Measurements from ENCODE around the gene TRIM40. TPM values are rescaled to one million over a fixed set of nuclear protein-coding genes. Genes with fewer than 3 reads are reported as not detected.
"Not testable (repeated sequence)": the region's sequence is repeated elsewhere in the genome, so short reads cannot be mapped to it uniquely, and the experiment has no call there.

The TRIM40 gene
- total and polyA plus RNA-seq, 2 experiments from 2014 or later = not detected

DNA sequence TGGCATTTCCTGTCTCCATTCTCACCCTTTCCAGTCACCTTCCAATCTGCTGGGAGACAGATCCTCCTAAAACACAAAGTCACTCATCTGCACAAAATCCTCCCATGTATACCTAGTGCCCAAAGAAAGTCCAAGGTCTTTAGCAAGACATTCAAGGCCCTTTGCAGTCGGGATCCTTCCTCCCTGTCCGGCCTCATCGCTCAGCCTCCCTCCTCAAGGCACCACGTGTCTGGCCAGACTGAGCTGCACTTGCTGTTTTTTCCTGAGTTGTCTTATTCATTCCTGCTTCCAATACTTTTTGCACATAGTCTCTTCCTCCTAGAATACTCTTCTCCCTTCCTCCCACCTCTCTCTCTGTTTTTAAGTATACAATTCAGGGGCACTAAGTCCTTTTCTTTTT is 28.8 kb downstream of the TRIM40 start:
- Histone ChIP-seq H2AFZ (no peak overlapping the region), H3K27me3 (ENCODE audit: insufficient read depth) (peaks cover 5% of the 10 kb centered on the region; the same call in 1 of the 2 replicates)
- TF ChIP-seq EZH2phosphoT487 (IDR thresholded peaks at IDR 0.05; ENCODE audit: unreplicated experiment) = no peak
- TF ChIP-seq, protein P1, sequence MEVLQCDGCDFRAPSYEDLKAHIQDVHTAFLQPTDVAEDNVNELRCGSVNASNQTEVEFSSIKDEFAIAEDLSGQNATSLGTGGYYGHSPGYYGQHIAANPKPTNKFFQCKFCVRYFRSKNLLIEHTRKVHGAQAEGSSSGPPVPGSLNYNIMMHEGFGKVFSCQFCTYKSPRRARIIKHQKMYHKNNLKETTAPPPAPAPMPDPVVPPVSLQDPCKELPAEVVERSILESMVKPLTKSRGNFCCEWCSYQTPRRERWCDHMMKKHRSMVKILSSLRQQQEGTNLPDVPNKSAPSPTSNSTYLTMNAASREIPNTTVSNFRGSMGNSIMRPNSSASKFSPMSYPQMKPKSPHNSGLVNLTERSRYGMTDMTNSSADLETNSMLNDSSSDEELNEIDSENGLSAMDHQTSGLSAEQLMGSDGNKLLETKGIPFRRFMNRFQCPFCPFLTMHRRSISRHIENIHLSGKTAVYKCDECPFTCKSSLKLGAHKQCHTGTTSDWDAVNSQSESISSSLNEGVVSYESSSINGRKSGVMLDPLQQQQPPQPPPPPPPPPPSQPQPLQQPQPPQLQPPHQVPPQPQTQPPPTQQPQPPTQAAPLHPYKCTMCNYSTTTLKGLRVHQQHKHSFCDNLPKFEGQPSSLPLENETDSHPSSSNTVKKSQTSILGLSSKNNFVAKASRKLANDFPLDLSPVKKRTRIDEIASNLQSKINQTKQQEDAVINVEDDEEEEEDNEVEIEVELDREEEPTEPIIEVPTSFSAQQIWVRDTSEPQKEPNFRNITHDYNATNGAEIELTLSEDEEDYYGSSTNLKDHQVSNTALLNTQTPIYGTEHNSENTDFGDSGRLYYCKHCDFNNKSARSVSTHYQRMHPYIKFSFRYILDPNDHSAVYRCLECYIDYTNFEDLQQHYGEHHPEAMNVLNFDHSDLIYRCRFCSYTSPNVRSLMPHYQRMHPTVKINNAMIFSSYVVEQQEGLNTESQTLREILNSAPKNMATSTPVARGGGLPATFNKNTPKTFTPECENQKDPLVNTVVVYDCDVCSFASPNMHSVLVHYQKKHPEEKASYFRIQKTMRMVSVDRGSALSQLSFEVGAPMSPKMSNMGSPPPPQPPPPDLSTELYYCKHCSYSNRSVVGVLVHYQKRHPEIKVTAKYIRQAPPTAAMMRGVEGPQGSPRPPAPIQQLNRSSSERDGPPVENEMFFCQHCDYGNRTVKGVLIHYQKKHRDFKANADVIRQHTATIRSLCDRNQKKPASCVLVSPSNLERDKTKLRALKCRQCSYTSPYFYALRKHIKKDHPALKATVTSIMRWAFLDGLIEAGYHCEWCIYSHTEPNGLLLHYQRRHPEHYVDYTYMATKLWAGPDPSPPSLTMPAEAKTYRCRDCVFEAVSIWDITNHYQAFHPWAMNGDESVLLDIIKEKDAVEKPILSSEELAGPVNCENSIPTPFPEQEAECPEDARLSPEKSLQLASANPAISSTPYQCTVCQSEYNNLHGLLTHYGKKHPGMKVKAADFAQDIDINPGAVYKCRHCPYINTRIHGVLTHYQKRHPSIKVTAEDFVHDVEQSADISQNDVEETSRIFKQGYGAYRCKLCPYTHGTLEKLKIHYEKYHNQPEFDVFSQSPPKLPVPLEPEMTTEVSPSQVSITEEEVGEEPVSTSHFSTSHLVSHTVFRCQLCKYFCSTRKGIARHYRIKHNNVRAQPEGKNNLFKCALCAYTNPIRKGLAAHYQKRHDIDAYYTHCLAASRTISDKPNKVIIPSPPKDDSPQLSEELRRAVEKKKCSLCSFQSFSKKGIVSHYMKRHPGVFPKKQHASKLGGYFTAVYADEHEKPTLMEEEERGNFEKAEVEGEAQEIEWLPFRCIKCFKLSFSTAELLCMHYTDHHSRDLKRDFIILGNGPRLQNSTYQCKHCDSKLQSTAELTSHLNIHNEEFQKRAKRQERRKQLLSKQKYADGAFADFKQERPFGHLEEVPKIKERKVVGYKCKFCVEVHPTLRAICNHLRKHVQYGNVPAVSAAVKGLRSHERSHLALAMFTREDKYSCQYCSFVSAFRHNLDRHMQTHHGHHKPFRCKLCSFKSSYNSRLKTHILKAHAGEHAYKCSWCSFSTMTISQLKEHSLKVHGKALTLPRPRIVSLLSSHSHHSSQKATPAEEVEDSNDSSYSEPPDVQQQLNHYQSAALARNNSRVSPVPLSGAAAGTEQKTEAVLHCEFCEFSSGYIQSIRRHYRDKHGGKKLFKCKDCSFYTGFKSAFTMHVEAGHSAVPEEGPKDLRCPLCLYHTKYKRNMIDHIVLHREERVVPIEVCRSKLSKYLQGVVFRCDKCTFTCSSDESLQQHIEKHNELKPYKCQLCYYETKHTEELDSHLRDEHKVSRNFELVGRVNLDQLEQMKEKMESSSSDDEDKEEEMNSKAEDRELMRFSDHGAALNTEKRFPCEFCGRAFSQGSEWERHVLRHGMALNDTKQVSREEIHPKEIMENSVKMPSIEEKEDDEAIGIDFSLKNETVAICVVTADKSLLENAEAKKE (CRISPR knock-in tag; IDR thresholded peaks at IDR 0.05) = no peak
- TF ChIP-seq NANOG (IDR thresholded peaks at IDR 0.05; ENCODE audit: borderline replicate concordance) = no peak

DNA sequence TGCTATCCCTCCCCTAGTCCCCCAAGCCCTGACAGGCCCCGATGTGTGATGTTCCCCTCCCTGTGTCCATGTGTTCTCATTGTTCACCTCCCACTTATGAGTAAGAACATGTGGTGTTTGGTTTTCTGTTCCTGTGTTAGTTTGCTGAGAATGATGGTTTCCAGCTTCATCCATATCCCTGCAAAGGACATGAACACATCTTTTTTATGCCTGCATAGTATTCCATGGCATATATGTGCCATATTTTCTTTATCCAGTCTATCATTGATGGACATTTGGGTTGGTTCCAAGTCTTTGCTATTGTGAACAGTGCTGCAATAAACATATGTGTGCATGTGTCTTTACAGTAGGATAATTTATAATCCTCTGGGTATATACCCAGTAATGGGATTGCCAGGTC is 29.3 kb downstream of the TRIM40 start:
- not testable (repeated sequence) for H3F3A ChIP-seq (replicated peaks; ENCODE audit: low read depth); H2AFZ ChIP-seq; H3K79me2 ChIP-seq (replicated peaks; ENCODE audit: insufficient read depth); H3K27ac Mint-ChIP-seq; H3K4me1 ChIP-seq (ENCODE audit: insufficient read depth); H3K4me3 ChIP-seq; H3K4me2 ChIP-seq; H4K20me1 ChIP-seq (replicated peaks; ENCODE audit: insufficient read depth); H3K9me2 ChIP-seq (ENCODE audit: insufficient read depth); H3K36me3 ChIP-seq (ENCODE audit: insufficient read depth); DNase-seq (ENCODE audit: low spot score); H3K27me3 ChIP-seq (ENCODE audit: insufficient read depth); H3K4me3 Mint-ChIP-seq; H3K27me3 Mint-ChIP-seq (ENCODE audit: insufficient read depth, low read depth, poor library complexity); H3K36me3 Mint-ChIP-seq (ENCODE audit: low read depth); H3K27ac ChIP-seq (ENCODE audit: low read depth); H3K9me3 Mint-ChIP-seq; H3K4me1 Mint-ChIP-seq; ATAC-seq

More for the DNA sequence above, 28.8 kb downstream of the TRIM40 start:
- no peak overlapping the region for H3K4me2 ChIP-seq
- ATAC-seq = no peak
- no peaks in the 10 kb centered on the region for H3K9me2 ChIP-seq (ENCODE audit: insufficient read depth)
- no peaks in the 10 kb centered on the region for H3K79me2 ChIP-seq (replicated peaks; ENCODE audit: insufficient read depth)
- peaks cover 2% of the 10 kb centered on the region for H3K27me3 Mint-ChIP-seq (ENCODE audit: insufficient read depth, low read depth, poor library complexity)
- H3K4me3 ChIP-seq = no peak overlapping the region
- no peaks in the 10 kb centered on the region for H3F3A ChIP-seq (replicated peaks; ENCODE audit: low read depth)
- DNase-seq (ENCODE audit: low spot score) = no peak
- no peak overlapping the region for H3K27ac ChIP-seq (ENCODE audit: low read depth)
- H3K36me3 ChIP-seq (ENCODE audit: insufficient read depth) = no peaks in the 10 kb centered on the region
- no peaks in the 10 kb centered on the region for H4K20me1 ChIP-seq (replicated peaks; ENCODE audit: insufficient read depth)
- no peaks in the 10 kb centered on the region for H3K9me3 Mint-ChIP-seq
- H3K27ac Mint-ChIP-seq = no peak overlapping the region
- H3K4me1 ChIP-seq (ENCODE audit: insufficient read depth) = no peaks in the 10 kb centered on the region
- peaks cover 4% of the 10 kb centered on the region for H3K4me1 Mint-ChIP-seq
- H3K4me3 Mint-ChIP-seq = no peak overlapping the region; the same call in 2 of the 3 replicates
- H3K36me3 Mint-ChIP-seq (ENCODE audit: low read depth) = no peaks in the 10 kb centered on the region
